HepG2 (cell line): ENCODE data around the gene TUBB4B. TPM values are rescaled to one million over a fixed set of nuclear protein-coding genes. Genes with fewer than 3 reads are reported as not detected.

Experiments used
- ADNP ChIP-seq: sonication (generic); formaldehyde crosslinking; IDR thresholded peaks from 2 replicates; pipeline ENCODE4 v1.4.0; 2020; ENCODE audit warnings: missing genetic modification reagents
- ARID2 ChIP-seq: sonication (generic); formaldehyde crosslinking; IDR thresholded peaks from 2 replicates; pipeline ENCODE4 v1.8.1; 2022; ENCODE audit warnings: mild to moderate bottlenecking, missing genetic modification reagents, borderline replicate concordance
- EP300 ChIP-seq, 3 experiments: sonication (generic) in 1 of 3; formaldehyde crosslinking in 1 of 3; IDR thresholded peaks; 2 replicates each; pipeline versions ENCODE4 v1.5.1 to v1.6.1; 2011 to 2020; ENCODE audit warnings: low read depth in 2 of 3, low read length in 2 of 3, borderline replicate concordance in 1 of 3, improper control_type of control experiment in 1 of 3, mild to moderate bottlenecking in 1 of 3, missing genetic modification reagents in 1 of 3, moderate library complexity in 1 of 3
- IKZF4 ChIP-seq: sonication (generic); formaldehyde crosslinking; IDR thresholded peaks from 2 replicates; pipeline ENCODE4 v1.5.1; 2020; ENCODE audit warnings: borderline replicate concordance, mild to moderate bottlenecking, low read depth, missing genetic modification reagents; ENCODE audit errors: not compliant biosample characterization
- MIER2 ChIP-seq: IDR thresholded peaks from 2 replicates; pipeline ENCODE4 v1.6.1; 2016; ENCODE audit warnings: missing biosample characterization, missing genetic modification reagents
- MTA3 ChIP-seq: sonication (generic); formaldehyde crosslinking; IDR thresholded peaks from 2 replicates; pipeline ENCODE4 v1.4.0; 2020; ENCODE audit warnings: missing genetic modification reagents
- POLR2AphosphoS2 ChIP-seq: IDR thresholded peaks from 2 replicates; pipeline ENCODE4 v1.6.1; 2011; ENCODE audit warnings: low read depth, low read length, improper control_type of control experiment
- PRMT3 ChIP-seq: sonication (generic); formaldehyde crosslinking; IDR thresholded peaks from 2 replicates; pipeline ENCODE4 v1.8.1; 2022; ENCODE audit warnings: low read depth, mild to moderate bottlenecking, moderate library complexity, missing genetic modification reagents, borderline replicate concordance
- PRPF4 ChIP-seq: fragments of 200-400 bp; formaldehyde crosslinking; IDR thresholded peaks from 2 replicates; pipeline ENCODE4 v1.6.1; 2016; ENCODE audit warnings: low read length, low read depth; ENCODE audit not compliant: poor library complexity, severe bottlenecking
- SRF ChIP-seq: IDR thresholded peaks from 2 replicates; pipeline ENCODE4 v1.6.1; 2011; ENCODE audit warnings: mild to moderate bottlenecking, low read depth, low read length, moderate library complexity
- ZC3H4 ChIP-seq: sonication (generic); formaldehyde crosslinking; IDR thresholded peaks from 2 replicates; pipeline ENCODE4 v1.4.0; 2020; ENCODE audit warnings: missing genetic modification reagents, borderline replicate concordance
- ZFP90 ChIP-seq: sonication (generic); formaldehyde crosslinking; IDR thresholded peaks from 2 replicates; pipeline ENCODE4 v1.8.0; 2022; ENCODE audit warnings: missing genetic modification reagents, mild to moderate bottlenecking, inconsistent platforms, borderline replicate concordance
- ZFX ChIP-seq: sonication (generic); formaldehyde crosslinking; IDR thresholded peaks from 2 replicates; pipeline ENCODE4 v1.4.0; 2020; ENCODE audit warnings: mild to moderate bottlenecking, low read depth, missing genetic modification reagents, moderate library complexity
- ZNF329 ChIP-seq: sonication (generic); formaldehyde crosslinking; IDR thresholded peaks from 2 replicates; pipeline ENCODE4 v1.9.0; 2021; ENCODE audit warnings: low read depth, mild to moderate bottlenecking, missing genetic modification reagents
- polyA plus RNA-seq, 8 experiments: library from polyadenylated mRNA; depleted of rRNA in 3 of 8; stranded (reverse) in 7 of 8; unstranded in 1 of 8; fragments of >200 nt; fragmentation: Illumina TruSeq in 4 of 8; extraction: Trizol in 4 of 8; gene quantifications; 2 replicates each; pipeline versions ENCODE4 v1.2.1 to v1.2.3, GENCODE V29; 2011 to 2016; ENCODE audit warnings: low read depth in 4 of 8, missing spikeins in 1 of 8, mixed read lengths in 1 of 8; ENCODE audit not compliant: insufficient read depth in 1 of 8
- total RNA-seq, 5 experiments: library from RNA; depleted of rRNA; stranded (reverse); fragments of >200 nt; fragmentation: Illumina TruSeq; extraction: Trizol; gene quantifications; 2 replicates each; pipeline ENCODE4 v1.2.3, GENCODE V29; 2016; ENCODE audit warnings: low read depth in 1 of 5
- TF ChIP-seq, protein P1 (sequence below): sonication (generic); formaldehyde crosslinking; IDR thresholded peaks from 2 replicates; pipeline ENCODE4 v1.9.0; 2022; ENCODE audit warnings: low read depth, missing genetic modification reagents
- TF ChIP-seq, protein P2 (sequence below): sonication (generic); formaldehyde crosslinking; IDR thresholded peaks from 2 replicates; pipeline ENCODE4 v1.4.0; 2020; ENCODE audit warnings: low read depth, missing genetic modification reagents
- TF ChIP-seq, protein P3 (sequence below): sonication (generic); formaldehyde crosslinking; IDR thresholded peaks from 2 replicates; pipeline ENCODE4 v1.4.0; 2020; ENCODE audit warnings: missing genetic modification reagents
- TF ChIP-seq, protein P4 (sequence below): sonication (generic); formaldehyde crosslinking; IDR thresholded peaks from 2 replicates; pipeline ENCODE4 v1.5.1; 2020; ENCODE audit warnings: missing genetic modification reagents, mild to moderate bottlenecking, borderline replicate concordance

TUBB4B gene
- total and polyA plus RNA-seq, 2 of the 13 experiments (the other 11 are each of a cell fraction or from before 2014, with no cell fraction given), result 182 to 412 TPM

DNA sequence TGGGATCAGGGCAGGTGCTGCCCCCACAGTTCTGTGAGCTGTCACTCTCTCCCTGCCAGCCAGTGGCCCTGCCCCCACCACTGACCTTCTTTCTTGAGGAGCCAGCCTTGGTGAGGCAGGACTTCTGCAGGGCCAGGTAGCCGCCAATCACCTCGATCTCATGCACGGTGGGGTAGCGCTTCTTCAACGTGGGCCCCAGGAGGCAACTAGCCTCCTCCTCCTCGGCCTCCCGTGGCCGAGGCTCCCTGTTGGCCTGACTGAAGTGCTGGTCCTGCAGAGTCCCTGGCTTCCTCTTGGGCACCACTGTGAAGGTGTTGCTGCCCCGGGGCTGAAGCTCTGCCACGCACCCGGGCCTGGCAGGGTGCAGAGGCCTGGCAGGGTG is 42.2 kb upstream of the TUBB4B start (continued):
- no peak for TF ChIP-seq PRMT3 (CRISPR knock-in tag)
- TF ChIP-seq, protein P1, sequence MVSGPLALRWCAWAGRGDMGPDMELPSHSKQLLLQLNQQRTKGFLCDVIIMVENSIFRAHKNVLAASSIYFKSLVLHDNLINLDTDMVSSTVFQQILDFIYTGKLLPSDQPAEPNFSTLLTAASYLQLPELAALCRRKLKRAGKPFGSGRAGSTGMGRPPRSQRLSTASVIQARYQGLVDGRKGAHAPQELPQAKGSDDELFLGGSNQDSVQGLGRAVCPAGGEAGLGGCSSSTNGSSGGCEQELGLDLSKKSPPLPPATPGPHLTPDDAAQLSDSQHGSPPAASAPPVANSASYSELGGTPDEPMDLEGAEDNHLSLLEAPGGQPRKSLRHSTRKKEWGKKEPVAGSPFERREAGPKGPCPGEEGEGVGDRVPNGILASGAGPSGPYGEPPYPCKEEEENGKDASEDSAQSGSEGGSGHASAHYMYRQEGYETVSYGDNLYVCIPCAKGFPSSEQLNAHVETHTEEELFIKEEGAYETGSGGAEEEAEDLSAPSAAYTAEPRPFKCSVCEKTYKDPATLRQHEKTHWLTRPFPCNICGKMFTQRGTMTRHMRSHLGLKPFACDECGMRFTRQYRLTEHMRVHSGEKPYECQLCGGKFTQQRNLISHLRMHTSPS (CRISPR knock-in tag), result 0 out of 2 replicates have a peak, but pooled peaks have one; percentile 20
- TF ChIP-seq ZC3H4 (CRISPR knock-in tag), result no peak
- peak; percentile 55 for TF ChIP-seq IKZF4
- no peak for TF ChIP-seq PRPF4
- no peak for TF ChIP-seq SRF
- TF ChIP-seq ZFX (CRISPR knock-in tag), result 0 out of 2 replicates have a peak, but pooled peaks have one; percentile 3
- TF ChIP-seq, protein P2, sequence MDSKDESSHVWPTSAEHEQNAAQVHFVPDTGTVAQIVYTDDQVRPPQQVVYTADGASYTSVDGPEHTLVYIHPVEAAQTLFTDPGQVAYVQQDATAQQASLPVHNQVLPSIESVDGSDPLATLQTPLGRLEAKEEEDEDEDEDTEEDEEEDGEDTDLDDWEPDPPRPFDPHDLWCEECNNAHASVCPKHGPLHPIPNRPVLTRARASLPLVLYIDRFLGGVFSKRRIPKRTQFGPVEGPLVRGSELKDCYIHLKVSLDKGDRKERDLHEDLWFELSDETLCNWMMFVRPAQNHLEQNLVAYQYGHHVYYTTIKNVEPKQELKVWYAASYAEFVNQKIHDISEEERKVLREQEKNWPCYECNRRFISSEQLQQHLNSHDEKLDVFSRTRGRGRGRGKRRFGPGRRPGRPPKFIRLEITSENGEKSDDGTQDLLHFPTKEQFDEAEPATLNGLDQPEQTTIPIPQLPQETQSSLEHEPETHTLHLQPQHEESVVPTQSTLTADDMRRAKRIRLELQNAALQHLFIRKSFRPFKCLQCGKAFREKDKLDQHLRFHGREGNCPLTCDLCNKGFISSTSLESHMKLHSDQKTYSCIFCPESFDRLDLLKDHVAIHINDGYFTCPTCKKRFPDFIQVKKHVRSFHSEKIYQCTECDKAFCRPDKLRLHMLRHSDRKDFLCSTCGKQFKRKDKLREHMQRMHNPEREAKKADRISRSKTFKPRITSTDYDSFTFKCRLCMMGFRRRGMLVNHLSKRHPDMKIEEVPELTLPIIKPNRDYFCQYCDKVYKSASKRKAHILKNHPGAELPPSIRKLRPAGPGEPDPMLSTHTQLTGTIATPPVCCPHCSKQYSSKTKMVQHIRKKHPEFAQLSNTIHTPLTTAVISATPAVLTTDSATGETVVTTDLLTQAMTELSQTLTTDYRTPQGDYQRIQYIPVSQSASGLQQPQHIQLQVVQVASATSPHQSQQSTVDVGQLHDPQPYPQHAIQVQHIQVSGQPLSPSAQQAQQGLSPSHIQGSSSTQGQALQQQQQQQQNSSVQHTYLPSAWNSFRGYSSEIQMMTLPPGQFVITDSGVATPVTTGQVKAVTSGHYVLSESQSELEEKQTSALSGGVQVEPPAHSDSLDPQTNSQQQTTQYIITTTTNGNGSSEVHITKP, result no peak
- TF ChIP-seq ARID2, result peak; percentile 13; the same call in 1 of the 2 replicates
- no peak for TF ChIP-seq MTA3 (CRISPR knock-in tag)
- TF ChIP-seq ADNP (CRISPR knock-in tag), result no peak
- TF ChIP-seq POLR2AphosphoS2, result no peak
- TF ChIP-seq EP300 (IDR thresholded peaks at IDR 0.05; ENCODE audit: low read depth in 2 of 2, low read length in 2 of 2), result no peak
- no peak for TF ChIP-seq EP300 (CRISPR knock-in tag; IDR thresholded peaks at IDR 0.05; ENCODE audit: borderline replicate concordance)
- TF ChIP-seq, protein P3, sequence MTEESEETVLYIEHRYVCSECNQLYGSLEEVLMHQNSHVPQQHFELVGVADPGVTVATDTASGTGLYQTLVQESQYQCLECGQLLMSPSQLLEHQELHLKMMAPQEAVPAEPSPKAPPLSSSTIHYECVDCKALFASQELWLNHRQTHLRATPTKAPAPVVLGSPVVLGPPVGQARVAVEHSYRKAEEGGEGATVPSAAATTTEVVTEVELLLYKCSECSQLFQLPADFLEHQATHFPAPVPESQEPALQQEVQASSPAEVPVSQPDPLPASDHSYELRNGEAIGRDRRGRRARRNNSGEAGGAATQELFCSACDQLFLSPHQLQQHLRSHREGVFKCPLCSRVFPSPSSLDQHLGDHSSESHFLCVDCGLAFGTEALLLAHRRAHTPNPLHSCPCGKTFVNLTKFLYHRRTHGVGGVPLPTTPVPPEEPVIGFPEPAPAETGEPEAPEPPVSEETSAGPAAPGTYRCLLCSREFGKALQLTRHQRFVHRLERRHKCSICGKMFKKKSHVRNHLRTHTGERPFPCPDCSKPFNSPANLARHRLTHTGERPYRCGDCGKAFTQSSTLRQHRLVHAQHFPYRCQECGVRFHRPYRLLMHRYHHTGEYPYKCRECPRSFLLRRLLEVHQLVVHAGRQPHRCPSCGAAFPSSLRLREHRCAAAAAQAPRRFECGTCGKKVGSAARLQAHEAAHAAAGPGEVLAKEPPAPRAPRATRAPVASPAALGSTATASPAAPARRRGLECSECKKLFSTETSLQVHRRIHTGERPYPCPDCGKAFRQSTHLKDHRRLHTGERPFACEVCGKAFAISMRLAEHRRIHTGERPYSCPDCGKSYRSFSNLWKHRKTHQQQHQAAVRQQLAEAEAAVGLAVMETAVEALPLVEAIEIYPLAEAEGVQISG (CRISPR knock-in tag), result peak; percentile 24; the same call in 1 of the 2 replicates
- 0 out of 2 replicates have a peak, but pooled peaks have one; percentile 38 for TF ChIP-seq ZFP90 (CRISPR knock-in tag)
- TF ChIP-seq ZNF329 (CRISPR knock-in tag), result no peak
- no peak for TF ChIP-seq MIER2 (CRISPR knock-in tag)
- TF ChIP-seq, protein P4, sequence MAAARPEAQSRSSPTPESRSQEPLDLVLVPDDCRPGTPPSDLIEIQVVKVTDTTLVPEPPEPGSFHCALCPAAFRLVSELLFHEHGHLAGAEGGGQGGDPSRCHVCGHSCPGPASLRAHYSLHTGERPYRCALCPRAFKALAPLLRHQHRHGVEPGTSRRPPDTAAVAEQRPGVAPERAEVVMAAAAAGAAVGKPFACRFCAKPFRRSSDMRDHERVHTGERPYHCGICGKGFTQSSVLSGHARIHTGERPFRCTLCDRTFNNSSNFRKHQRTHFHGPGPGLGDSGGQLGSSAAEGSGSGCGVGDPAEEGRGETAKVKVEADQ (CRISPR knock-in tag), result peak; percentile 45; the same call in 1 of the 2 replicates
